SKM-1 treated with dmso at 0.1 percent for 144 hours (cell line): ENCODE data around the gene SMYD2.

Experiments used
- DNase-seq: peaks from one replicate; lab custom pipeline; 2025; ENCODE audit not compliant: unreplicated experiment; lab: John Stamatoyannopoulos, UW

The SMYD2 gene, protein sequence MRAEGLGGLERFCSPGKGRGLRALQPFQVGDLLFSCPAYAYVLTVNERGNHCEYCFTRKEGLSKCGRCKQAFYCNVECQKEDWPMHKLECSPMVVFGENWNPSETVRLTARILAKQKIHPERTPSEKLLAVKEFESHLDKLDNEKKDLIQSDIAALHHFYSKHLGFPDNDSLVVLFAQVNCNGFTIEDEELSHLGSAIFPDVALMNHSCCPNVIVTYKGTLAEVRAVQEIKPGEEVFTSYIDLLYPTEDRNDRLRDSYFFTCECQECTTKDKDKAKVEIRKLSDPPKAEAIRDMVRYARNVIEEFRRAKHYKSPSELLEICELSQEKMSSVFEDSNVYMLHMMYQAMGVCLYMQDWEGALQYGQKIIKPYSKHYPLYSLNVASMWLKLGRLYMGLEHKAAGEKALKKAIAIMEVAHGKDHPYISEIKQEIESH

DNA sequence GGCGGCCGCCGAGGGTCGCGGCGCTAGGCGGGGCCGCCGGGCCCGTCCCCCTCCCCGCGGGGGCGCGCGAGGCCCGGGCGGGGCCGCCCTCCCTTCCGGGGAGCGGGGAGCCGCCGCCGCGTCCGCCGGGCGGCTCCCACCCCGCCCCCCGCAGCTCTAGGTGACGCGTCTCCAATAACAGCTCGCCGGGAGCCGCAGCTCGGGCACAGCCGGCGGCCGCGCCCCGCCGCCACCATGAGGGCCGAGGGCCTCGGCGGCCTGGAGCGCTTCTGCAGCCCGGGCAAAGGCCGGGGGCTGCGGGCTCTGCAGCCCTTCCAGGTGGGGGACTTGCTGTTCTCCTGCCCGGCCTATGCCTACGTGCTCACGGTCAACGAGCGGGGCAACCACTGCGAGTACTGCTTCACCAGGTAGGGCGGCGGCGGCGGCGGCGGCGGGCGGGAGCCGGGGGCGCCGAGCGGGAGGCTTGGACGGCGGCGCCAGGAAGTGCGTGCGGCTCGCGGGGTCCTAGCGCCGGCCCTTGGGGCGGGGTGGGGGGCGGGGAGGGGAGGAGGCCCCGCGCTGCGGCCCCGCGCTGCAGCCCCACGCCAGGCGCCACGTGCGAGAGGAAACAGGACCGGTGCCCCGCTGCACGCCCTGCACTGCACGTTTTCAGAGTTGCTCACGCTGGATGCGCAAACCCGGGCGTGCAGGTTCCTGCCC lies at the start of gene SMYD2:
SMYD2 (plus strand) TSS at position 139 of the 699 bp plus-strand sequence; CDS start at position 235, 96 bp downstream.
- peak; percentile 74 for DNase-seq

DNA sequence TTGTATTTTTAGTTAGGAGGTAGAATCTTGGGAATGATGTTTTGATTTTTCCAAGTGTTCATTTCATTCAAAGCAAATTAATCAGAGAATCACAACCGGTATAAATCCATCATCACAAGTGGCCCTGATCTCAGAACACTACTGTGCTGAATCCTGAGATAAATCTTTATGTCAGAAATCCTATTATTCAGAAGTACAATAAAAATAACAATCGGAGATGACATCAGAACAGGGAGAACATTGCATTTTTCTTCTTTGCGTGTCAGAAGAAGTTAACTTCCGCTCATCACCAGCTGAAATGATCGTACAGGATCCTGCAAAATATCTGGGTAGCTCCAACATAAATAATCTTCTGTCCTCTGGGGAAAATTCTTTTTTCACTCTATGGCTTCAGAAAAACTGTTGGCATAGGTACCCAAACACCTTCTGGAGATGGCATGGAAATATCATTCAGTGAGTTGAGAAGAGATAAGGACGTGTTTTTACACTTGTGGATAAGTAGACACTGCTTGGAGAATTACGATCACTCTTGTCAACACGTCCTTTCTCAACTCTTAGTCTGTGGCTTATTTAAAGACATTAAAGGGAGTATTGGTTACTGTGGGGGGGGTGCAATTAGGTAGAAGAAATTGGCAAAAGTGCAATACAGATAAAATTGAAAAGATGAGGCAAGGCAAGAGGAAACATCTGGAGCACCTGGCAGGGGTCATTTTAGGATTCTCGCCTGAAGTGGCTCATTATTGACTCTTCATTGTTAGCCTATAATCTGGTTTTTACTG lies 46.9 kb upstream of the SMYD2 start:
- no peak for DNase-seq

- no peak for DNase-seq
These were observed 46.3 kb upstream of the SMYD2 start for GRCh38 chr1:214234635-214235025.

- peak; percentile 38 for DNase-seq
These were observed 44.5 kb upstream of the SMYD2 start for GRCh38 chr1:214236477-214236876.

DNA sequence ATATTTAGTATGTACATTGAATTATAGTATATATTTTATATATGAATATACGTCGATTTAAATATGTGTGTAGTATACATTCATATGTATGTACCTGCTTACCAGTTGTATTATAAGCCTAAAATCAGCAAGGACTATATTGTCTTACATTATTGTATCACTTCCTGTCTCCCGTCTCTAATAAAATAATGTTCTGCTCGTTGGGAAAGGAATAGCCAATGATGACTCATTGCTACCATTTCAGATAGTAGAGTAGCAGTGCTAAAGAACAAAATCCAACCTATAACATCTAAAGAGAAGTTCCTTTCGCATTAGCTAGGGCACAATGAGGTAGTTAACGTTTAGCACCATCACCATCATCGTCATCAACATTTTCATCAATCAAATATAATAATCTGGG lies 39.9 kb upstream of the SMYD2 start:
- no peak for DNase-seq

DNA sequence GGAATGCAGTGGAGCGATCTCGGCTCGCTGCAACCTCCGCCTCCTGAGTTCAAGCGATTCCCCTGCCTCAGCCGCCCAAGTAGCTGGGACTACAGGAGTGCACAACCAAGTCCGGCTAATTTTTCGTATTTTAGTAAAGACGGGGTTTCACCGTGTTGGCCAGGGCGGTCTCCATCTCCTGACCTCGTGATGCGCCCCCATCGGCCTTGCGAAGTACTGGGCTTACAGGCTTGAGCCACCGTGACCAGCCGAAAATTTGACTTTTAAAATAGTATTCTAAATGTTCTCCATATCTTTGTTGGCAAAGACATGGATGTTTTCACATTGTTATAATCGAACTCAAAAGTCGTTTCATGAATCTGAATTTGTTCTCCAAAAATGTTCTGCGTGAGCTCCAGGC lies 36.7 kb upstream of the SMYD2 start:
- DNase-seq, result no peak

GRCh38 chr1:214244841-214245240 lies 36.1 kb upstream of the SMYD2 start:
- no peak for DNase-seq

DNA sequence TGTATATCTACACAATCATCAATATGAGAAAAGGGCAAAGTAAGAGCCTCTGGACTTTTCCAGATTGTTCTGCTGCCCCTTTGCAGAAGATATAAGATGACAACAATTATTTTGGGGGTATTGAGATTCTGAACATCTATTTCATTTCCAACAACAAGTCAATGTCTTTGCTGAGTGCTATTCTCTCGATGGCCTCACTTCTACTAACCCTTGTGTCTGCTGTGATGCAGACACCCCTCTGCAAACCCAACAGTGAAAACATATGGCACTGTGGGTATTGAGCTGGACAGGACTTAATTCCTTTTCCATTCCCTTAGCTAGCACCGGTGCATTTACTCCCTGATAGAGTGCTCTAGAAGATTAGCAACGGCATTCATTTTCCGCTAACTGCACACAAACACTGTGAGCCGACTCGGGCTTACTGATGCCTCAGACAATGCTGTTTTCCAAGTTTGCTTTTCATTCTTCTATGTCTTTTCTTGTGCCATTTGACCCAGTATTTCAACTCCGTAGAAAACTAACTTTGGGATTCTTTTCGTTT lies 33.4 kb upstream of the SMYD2 start:
- no peak for DNase-seq

GRCh38 chr1:214248311-214249085 lies 32.5 kb upstream of the SMYD2 start:
- no peak for DNase-seq

GRCh38 chr1:214249651-214250050 lies 31.3 kb upstream of the SMYD2 start:
- DNase-seq, result no peak

DNA sequence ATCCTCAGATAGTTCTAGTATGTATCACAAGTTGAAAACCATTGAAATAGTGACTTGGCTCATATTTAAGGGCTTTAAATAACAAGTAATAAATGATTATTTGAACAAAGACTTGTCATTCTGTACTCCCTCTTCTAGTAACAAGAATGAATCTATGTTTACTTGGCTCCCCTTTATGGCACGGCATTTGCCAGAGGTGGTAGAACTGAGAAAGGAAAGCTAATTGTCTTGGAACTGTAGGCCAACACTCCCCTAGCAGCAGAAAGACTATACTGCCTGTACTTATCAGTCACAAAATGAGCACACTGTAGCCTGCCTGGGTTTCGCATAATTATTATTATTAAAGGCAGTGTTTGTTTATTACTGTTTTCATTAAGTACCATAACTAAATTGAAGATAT lies 29.6 kb upstream of the SMYD2 start:
- no peak for DNase-seq

DNA sequence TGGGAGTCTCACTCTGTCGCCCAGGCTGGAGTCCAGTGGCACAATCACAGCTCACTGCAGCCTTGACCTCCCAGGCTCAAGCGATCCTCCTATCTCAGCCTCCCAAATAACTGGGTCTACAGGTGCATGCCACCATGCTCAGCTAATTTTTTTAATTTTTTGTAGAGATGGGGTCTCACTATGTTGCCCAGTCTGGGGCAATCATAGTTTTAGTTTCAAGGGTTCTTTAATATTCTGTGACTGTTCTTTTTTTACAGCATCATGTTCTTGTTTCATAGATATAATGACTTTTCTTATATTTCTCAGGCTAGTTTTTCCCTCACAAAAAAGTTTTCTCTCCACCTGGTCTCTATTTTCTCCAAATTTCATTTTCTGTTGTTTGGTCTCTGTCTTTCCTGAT lies 25.4 kb upstream of the SMYD2 start:
- DNase-seq, result no peak

DNA sequence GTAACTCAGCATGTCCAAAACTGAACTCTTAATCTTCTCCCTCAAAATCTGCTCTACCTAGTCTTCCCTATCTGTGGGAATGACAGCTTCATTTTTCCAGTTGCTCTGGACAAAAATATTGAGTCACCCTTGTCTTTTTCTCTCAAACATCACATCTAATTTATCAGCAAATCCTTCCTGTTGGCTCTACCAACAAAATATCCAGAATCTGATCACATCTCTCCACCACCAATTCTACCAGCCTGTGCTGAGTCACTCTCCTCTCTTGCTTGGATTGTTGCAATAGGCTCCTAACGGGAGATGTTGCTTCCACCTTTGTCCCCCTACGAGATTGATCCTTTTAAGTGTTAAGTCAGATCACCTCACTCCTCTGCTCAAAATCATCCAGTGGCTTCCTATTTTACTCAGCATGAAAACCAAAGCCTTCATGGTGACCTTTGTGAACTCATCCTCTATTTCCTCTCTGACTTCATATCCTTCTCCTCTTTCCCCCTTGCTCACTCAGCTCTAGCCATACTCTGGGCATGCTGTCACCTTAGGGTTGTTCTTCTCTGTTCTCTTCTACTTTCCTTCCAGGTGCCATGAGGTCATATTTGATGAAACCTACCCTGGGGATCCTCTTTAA lies 21.5 kb upstream of the SMYD2 start:
- peak; percentile 82 for DNase-seq

DNA sequence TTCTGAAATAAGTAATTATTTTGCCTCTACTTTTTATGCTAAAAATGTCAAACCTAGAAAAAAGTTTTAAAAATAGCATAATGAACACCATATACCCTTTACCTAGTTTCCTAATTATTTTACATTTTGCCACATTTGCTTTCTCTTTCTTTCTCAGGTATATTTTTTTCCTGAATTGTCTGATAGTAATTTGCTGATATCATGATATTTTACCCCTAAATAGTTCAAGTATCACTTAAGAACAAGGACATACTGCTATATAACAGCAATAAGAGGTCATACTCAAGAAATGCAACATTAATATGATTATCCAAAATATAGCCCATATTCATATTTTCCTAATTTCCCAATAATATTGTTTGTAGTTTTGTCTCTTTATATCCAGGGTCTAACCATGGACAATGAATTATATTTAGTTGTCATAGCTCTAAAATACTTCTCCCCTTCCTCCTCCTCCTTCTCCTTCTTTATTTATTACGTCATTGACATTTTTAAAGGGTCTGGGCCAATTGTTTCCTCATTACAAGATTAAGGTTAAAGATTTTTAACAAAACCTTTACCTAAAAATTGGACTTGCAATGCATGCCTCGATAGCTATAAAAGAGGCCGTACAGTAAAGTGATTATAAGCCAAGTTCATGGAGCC lies 20.3 kb upstream of the SMYD2 start:
- DNase-seq, result no peak

DNA sequence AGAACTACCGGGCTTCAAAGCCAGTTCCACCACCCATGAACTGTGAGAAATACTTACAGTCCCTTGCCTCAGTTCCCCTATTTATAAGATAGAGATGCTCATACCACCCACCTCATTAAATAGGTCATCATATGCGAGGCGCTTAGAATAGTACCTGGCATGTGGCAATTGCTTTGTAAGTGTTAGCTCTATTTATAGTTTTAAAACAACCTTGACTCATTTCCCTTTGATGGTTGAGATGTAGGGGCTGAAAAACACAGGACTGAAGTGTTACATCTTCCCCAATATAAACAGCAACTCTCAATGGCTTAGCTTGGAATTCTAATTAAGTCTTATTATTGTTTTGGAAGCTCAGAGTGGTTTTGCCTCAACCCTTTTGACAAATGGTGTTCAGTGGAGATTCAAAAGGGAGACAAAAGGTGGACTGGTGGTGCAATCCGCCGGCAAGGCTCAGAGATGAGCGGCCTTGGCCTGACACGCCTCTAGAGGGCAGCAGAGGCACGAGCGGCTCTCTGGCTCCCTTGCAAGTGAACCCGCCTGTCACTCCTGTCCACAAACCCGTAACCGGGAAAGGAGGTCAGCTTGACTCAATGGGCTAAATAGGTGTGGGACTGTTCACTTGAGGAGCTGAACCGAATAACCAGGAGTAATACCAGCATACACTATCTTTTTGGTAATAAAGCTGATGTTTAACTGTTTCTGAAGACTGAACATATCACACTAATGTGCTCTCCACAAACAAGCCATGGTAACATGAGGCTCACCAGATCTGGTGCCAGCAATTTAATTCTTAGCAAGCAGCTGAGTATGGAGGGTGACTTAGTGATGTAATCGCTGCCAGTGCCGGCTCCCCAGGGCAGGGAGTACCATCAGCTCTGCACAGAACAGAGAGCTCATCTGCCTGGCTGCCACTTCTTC lies 19.5 kb upstream of the SMYD2 start:
- DNase-seq, result peak; percentile 76

- peak; percentile 48 for DNase-seq
These were observed 16.8 kb upstream of the SMYD2 start for GRCh38 chr1:214264196-214264595.

- no peak for DNase-seq
These were observed 16.0 kb upstream of the SMYD2 start for GRCh38 chr1:214264976-214265375.

- no peak for DNase-seq
These were observed 10.8 kb upstream of the SMYD2 start for GRCh38 chr1:214270097-214270650.
